Lower leg skin (tissue), 3 donors: ENCODE measurements around the gene PRSS1.

ENCODE experiments used
- POLR2A ChIP-seq, 2 donors: fragments of 450-650 bp; IDR thresholded peaks; one replicate each; pipeline ENCODE4 v1.6.1; 2016 to 2017; ENCODE audit warnings: antibody characterized with exemption in 2 of 2, mild to moderate bottlenecking in 1 of 2, moderate library complexity in 1 of 2
- TF ChIP-seq, protein P1 (sequence below), 3 donors: fragments of 450-650 bp; IDR thresholded peaks; one replicate each; pipeline ENCODE4 v1.5.1; 2016; ENCODE audit warnings: antibody characterized with exemption in 3 of 3, mild to moderate bottlenecking in 3 of 3, moderate library complexity in 2 of 3

- TF ChIP-seq POLR2A (IDR thresholded peaks at IDR 0.05), result no peak
- TF ChIP-seq, protein P1, sequence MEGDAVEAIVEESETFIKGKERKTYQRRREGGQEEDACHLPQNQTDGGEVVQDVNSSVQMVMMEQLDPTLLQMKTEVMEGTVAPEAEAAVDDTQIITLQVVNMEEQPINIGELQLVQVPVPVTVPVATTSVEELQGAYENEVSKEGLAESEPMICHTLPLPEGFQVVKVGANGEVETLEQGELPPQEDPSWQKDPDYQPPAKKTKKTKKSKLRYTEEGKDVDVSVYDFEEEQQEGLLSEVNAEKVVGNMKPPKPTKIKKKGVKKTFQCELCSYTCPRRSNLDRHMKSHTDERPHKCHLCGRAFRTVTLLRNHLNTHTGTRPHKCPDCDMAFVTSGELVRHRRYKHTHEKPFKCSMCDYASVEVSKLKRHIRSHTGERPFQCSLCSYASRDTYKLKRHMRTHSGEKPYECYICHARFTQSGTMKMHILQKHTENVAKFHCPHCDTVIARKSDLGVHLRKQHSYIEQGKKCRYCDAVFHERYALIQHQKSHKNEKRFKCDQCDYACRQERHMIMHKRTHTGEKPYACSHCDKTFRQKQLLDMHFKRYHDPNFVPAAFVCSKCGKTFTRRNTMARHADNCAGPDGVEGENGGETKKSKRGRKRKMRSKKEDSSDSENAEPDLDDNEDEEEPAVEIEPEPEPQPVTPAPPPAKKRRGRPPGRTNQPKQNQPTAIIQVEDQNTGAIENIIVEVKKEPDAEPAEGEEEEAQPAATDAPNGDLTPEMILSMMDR (IDR thresholded peaks at IDR 0.05), result no peak
Observed at GRCh38 chr7:142798451-142799436, 49.5 kb downstream of the PRSS1 start.
